ENCODE results near the gene SPTSSA.

DNA sequence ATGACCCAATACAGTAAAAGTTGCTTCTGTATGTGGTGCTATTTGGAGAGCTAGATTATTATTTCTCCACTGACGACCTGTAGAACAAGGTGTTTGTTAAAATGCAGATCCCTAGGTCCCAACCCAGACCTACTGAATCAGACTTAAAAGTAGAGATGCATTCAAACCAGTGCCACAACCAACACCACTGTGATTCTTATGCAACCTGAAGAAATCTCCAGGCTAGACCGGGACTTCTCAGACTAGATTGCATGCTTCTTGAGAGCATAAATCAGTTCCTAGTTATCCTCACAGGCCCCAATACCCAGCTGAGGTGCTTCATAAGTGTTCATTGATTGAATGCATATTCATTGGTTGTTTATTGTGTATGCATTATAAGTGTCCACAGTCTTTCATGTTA lies 78.2 kb downstream of the SPTSSA start:
- TF ChIP-seq, protein P1, sequence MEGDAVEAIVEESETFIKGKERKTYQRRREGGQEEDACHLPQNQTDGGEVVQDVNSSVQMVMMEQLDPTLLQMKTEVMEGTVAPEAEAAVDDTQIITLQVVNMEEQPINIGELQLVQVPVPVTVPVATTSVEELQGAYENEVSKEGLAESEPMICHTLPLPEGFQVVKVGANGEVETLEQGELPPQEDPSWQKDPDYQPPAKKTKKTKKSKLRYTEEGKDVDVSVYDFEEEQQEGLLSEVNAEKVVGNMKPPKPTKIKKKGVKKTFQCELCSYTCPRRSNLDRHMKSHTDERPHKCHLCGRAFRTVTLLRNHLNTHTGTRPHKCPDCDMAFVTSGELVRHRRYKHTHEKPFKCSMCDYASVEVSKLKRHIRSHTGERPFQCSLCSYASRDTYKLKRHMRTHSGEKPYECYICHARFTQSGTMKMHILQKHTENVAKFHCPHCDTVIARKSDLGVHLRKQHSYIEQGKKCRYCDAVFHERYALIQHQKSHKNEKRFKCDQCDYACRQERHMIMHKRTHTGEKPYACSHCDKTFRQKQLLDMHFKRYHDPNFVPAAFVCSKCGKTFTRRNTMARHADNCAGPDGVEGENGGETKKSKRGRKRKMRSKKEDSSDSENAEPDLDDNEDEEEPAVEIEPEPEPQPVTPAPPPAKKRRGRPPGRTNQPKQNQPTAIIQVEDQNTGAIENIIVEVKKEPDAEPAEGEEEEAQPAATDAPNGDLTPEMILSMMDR (IDR thresholded peaks at IDR 0.05), result no peak
- TF ChIP-seq POLR2A (IDR thresholded peaks at IDR 0.05), result no peak
